GM12891 (cell line): ENCODE results near the gene SNAP25.

ENCODE experiments used
- PAX5 ChIP-seq: IDR thresholded peaks from 2 replicates; pipeline ENCODE4 v1.6.1; 2011; ENCODE audit warnings: low read length, moderate library complexity, mild to moderate bottlenecking; ENCODE audit not compliant: insufficient read depth, severe bottlenecking
- POLR2A ChIP-seq: IDR thresholded peaks from 2 replicates; pipeline ENCODE4 v1.6.1; 2011; ENCODE audit warnings: low read depth, low read length, control low read depth
- POLR2AphosphoS5 ChIP-seq: IDR thresholded peaks from 2 replicates; pipeline ENCODE4 v1.6.1; 2011; ENCODE audit warnings: low read depth, low read length, control low read depth
- TAF1 ChIP-seq: IDR thresholded peaks from 2 replicates; pipeline ENCODE4 v1.6.1; 2011; ENCODE audit warnings: low read depth, low read length, control low read depth

GRCh38 chr20:10218536-10219451 lies at the start of gene SNAP25:
- TF ChIP-seq TAF1 (no peak), POLR2A (no peak), POLR2AphosphoS5 (no peak), PAX5 (no peak)
